GM23338 (cell line): ENCODE results near the gene PTPRN2.
"Not testable (repeated sequence)": the region's sequence is repeated elsewhere in the genome, so short reads cannot be mapped to it uniquely, and the experiment has no call there.

Source experiments
- CREB1 ChIP-seq: fragments of 250-450 bp; sonication (Bioruptor Pico); IDR thresholded peaks from 2 replicates; pipeline ENCODE4 v1.5.0; 2020; ENCODE audit warnings: low read depth, mild to moderate bottlenecking, moderate library complexity
- EZH2 ChIP-seq: fragments of 200-600 bp; sonication (generic); IDR thresholded peaks from one replicate; pipeline ENCODE4 v1.8.0; 2017; ENCODE audit warnings: antibody characterized with exemption, mild to moderate bottlenecking, low read depth; ENCODE audit not compliant: unreplicated experiment
- EZH2phosphoT487 ChIP-seq: fragments of 200-600 bp; sonication (generic); IDR thresholded peaks from one replicate; pipeline ENCODE4 v1.8.1; 2018; ENCODE audit warnings: antibody characterized with exemption; ENCODE audit not compliant: unreplicated experiment
- JUNB ChIP-seq: IDR thresholded peaks from one replicate; pipeline ENCODE4 v1.6.1; 2016; ENCODE audit warnings: antibody characterized with exemption; ENCODE audit not compliant: unreplicated experiment
- POLR2AphosphoS5 ChIP-seq: IDR thresholded peaks from 2 replicates; pipeline ENCODE4 v1.6.1; 2016; ENCODE audit warnings: antibody characterized with exemption, low read depth
- STAT1 ChIP-seq: IDR thresholded peaks from one replicate; pipeline ENCODE4 v1.6.1; 2016; ENCODE audit warnings: antibody characterized with exemption; ENCODE audit not compliant: unreplicated experiment
- ZNF114 ChIP-seq: fragments of 250-450 bp; sonication (Bioruptor Pico); IDR thresholded peaks from 2 replicates; pipeline ENCODE4 v1.5.0; 2020; ENCODE audit warnings: mild to moderate bottlenecking, moderate library complexity
- ZNF331 ChIP-seq: fragments of 250-450 bp; sonication (Bioruptor Pico); IDR thresholded peaks from 2 replicates; pipeline ENCODE4 v1.5.0; 2020; ENCODE audit warnings: low read depth, mild to moderate bottlenecking, moderate library complexity
- TF ChIP-seq, protein P1 (sequence below), 2 experiments: fragments of 200-600 bp in 1 of 2; sonication (generic) in 1 of 2; conservative IDR thresholded peaks; 2 replicates each; pipeline versions ENCODE4 v1.5.1 to v1.6.1; 2016 to 2017; ENCODE audit warnings: antibody characterized with exemption in 2 of 2, low read depth in 2 of 2, mild to moderate bottlenecking in 2 of 2, moderate library complexity in 1 of 2
- TF ChIP-seq, protein P2 (sequence below): IDR thresholded peaks from one replicate; pipeline ENCODE4 v1.6.1; 2018; ENCODE audit warnings: antibody characterized with exemption; ENCODE audit not compliant: unreplicated experiment

DNA sequence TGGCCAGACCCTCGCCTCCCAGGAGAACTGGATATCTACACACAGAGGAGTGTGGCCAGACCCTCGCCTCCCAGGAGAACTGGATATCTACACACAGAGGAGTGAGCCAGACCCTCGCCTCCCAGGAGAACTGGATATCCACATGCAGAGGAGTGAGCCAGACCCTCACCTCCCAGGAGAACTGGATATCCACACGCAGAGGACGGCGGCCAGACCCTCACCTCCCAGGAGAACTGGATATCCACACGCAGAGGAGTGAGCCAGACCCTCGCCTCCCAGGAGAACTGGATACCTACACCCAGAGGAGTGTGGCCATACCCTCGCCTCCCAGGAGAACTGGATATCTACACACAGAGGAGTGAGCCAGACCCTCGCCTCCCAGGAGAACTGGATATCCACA lies 862.3 kb downstream of the PTPRN2 start:
- TF ChIP-seq, protein P1, sequence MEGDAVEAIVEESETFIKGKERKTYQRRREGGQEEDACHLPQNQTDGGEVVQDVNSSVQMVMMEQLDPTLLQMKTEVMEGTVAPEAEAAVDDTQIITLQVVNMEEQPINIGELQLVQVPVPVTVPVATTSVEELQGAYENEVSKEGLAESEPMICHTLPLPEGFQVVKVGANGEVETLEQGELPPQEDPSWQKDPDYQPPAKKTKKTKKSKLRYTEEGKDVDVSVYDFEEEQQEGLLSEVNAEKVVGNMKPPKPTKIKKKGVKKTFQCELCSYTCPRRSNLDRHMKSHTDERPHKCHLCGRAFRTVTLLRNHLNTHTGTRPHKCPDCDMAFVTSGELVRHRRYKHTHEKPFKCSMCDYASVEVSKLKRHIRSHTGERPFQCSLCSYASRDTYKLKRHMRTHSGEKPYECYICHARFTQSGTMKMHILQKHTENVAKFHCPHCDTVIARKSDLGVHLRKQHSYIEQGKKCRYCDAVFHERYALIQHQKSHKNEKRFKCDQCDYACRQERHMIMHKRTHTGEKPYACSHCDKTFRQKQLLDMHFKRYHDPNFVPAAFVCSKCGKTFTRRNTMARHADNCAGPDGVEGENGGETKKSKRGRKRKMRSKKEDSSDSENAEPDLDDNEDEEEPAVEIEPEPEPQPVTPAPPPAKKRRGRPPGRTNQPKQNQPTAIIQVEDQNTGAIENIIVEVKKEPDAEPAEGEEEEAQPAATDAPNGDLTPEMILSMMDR (conservative IDR thresholded peaks at IDR 0.05; ENCODE audit: low read depth in 2 of 2), result not testable (repeated sequence)
- not testable (repeated sequence) for TF ChIP-seq EZH2; CREB1 (CRISPR knock-in tag); EZH2phosphoT487; JUNB; ZNF114 (CRISPR knock-in tag); POLR2AphosphoS5; ZNF331; STAT1
- TF ChIP-seq, protein P2, sequence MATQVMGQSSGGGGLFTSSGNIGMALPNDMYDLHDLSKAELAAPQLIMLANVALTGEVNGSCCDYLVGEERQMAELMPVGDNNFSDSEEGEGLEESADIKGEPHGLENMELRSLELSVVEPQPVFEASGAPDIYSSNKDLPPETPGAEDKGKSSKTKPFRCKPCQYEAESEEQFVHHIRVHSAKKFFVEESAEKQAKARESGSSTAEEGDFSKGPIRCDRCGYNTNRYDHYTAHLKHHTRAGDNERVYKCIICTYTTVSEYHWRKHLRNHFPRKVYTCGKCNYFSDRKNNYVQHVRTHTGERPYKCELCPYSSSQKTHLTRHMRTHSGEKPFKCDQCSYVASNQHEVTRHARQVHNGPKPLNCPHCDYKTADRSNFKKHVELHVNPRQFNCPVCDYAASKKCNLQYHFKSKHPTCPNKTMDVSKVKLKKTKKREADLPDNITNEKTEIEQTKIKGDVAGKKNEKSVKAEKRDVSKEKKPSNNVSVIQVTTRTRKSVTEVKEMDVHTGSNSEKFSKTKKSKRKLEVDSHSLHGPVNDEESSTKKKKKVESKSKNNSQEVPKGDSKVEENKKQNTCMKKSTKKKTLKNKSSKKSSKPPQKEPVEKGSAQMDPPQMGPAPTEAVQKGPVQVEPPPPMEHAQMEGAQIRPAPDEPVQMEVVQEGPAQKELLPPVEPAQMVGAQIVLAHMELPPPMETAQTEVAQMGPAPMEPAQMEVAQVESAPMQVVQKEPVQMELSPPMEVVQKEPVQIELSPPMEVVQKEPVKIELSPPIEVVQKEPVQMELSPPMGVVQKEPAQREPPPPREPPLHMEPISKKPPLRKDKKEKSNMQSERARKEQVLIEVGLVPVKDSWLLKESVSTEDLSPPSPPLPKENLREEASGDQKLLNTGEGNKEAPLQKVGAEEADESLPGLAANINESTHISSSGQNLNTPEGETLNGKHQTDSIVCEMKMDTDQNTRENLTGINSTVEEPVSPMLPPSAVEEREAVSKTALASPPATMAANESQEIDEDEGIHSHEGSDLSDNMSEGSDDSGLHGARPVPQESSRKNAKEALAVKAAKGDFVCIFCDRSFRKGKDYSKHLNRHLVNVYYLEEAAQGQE, result not testable (repeated sequence)
